K562 (cell line): ENCODE data around the gene PLCB1. TPM values are rescaled to one million over a fixed set of nuclear protein-coding genes. Genes with fewer than 3 reads are reported as not detected.

Experiments
- ATAC-seq: fragments of 200-7000 bp; cut with Tn5 transposase; 3 replicates; pipeline ENCODE4 v1.9.1; 2020; ENCODE audit warnings: moderate library complexity
- BruUV-seq: library from RNA; stranded (reverse); fragments of 400-500 nt; replicated peaks from 2 replicates; lab custom pipeline; 2021; lab: Mats Ljungman, UMichigan
- CTCF ChIA-PET: fragments of 300-600 bp; formaldehyde crosslinking; extraction: SDS; loops from one replicate; lab custom pipeline; 2021; ENCODE audit warnings: low intra/inter-chr PET ratio; lab: Yijun Ruan, JAX
- POLR2A ChIA-PET: fragments of 300-600, 350-650 bp; sonication (Branson Sonifier 250); formaldehyde crosslinking; extraction: SDS; loops from one replicate; lab custom pipeline; 2021; ENCODE audit warnings: antibody characterized with exemption, inconsistent platforms; lab: Yijun Ruan, JAX
- DNase-seq, 4 experiments: peaks; one replicate each; pipeline versions ENCODE4 v3.0.0 to v3.0.0-alpha.2; 2011 to 2018; ENCODE audit warnings: low spot score in 3 of 4, mixed read lengths in 3 of 4; ENCODE audit errors: extremely low read depth in 1 of 4
- FAIRE-seq: peaks from 2 replicates; lab custom pipeline; 2011; peaks lifted over from hg19 to GRCh38; lab: Jason Lieb, UNC
- H2AFZ ChIP-seq: 2 replicates; pipeline ENCODE4 v1.6.0; 2011; ENCODE audit warnings: low read depth, low read length, control low read depth, inconsistent platforms
- H3K27ac ChIP-seq: fragments of 200-600 bp; 3 replicates; pipeline ENCODE4 v1.8.0; 2011; ENCODE audit warnings: low read depth, mild to moderate bottlenecking, control low read depth, inconsistent platforms, low read length, moderate library complexity, mixed read lengths; ENCODE audit errors: extremely low read depth
- H3K27me3 ChIP-seq, 2 experiments: fragments of 300-600 bp in 1 of 2; 2 replicates in 1 of 2; 3 replicates in 1 of 2; pipeline versions ENCODE4 v1.6.0 to v1.8.0; 2011; ENCODE audit warnings: inconsistent platforms in 2 of 2, low read length in 2 of 2, mild to moderate bottlenecking in 1 of 2, mixed read lengths in 1 of 2, moderate library complexity in 1 of 2; ENCODE audit not compliant: control insufficient read depth in 2 of 2, insufficient read depth in 2 of 2
- H3K36me3 ChIP-seq: fragments of 300-600 bp; 3 replicates; pipeline ENCODE4 v1.8.0; 2011; ENCODE audit warnings: mild to moderate bottlenecking, low read length, inconsistent platforms; ENCODE audit not compliant: control insufficient read depth, insufficient read depth
- H3K4me1 ChIP-seq, 2 experiments: fragments of 200-600 bp in 1 of 2; replicated peaks in 1 of 2; 2 replicates in 1 of 2; 3 replicates in 1 of 2; pipeline versions ENCODE4 v1.5.1 to v1.8.0; 2011; ENCODE audit warnings: inconsistent platforms in 2 of 2, low read length in 2 of 2, mild to moderate bottlenecking in 1 of 2, mixed read lengths in 1 of 2, moderate library complexity in 1 of 2; ENCODE audit not compliant: control insufficient read depth in 2 of 2, insufficient read depth in 2 of 2
- H3K4me2 ChIP-seq: 2 replicates; pipeline ENCODE4 v1.6.1; 2011; ENCODE audit warnings: low read length, control low read depth, inconsistent platforms, mixed read lengths; ENCODE audit not compliant: insufficient read depth
- H3K4me3 ChIP-seq: fragments of 200-600 bp; sonication (generic), shearing (Covaris generic); 2 replicates; pipeline ENCODE4 v1.5.1; 2016; ENCODE audit warnings: control low read depth, inconsistent platforms
- H3K79me2 ChIP-seq: fragments of 200-600 bp; 3 replicates; pipeline ENCODE4 v1.8.0; 2011; ENCODE audit warnings: low read length, inconsistent platforms; ENCODE audit not compliant: control insufficient read depth, insufficient read depth
- H3K9ac ChIP-seq, 2 experiments: 2 replicates each; pipeline versions ENCODE4 v1.6.0 to v1.6.1; 2011; ENCODE audit warnings: low read depth in 2 of 2, low read length in 2 of 2, control low read depth in 1 of 2, inconsistent platforms in 1 of 2, mild to moderate bottlenecking in 1 of 2, mixed read lengths in 1 of 2; ENCODE audit not compliant: insufficient read depth in 1 of 2
- H3K9me1 ChIP-seq: one replicate; pipeline ENCODE4 v1.6.0; 2011; ENCODE audit warnings: inconsistent platforms, mild to moderate bottlenecking, low read length, moderate library complexity; ENCODE audit not compliant: control insufficient read depth, insufficient read depth
- H3K9me3 ChIP-seq: replicated peaks from 2 replicates; pipeline ENCODE4 v1.5.1; 2011; ENCODE audit warnings: low read depth, low read length, inconsistent platforms; ENCODE audit not compliant: control insufficient read depth, insufficient read depth
- H4K20me1 ChIP-seq: replicated peaks from 2 replicates; pipeline ENCODE4 v1.6.1; 2011; ENCODE audit warnings: low read length, inconsistent platforms, mixed read lengths; ENCODE audit not compliant: control insufficient read depth, insufficient read depth
- CC2D1A ChIP-seq: fragments of 450-650 bp; IDR thresholded peaks from 2 replicates; pipeline ENCODE4 v1.6.1; 2017; ENCODE audit warnings: mild to moderate bottlenecking
- CHD4 ChIP-seq: fragments of 200-600 bp; sonication (generic); IDR thresholded peaks from 3 replicates; pipeline ENCODE4 v1.6.1; 2012; ENCODE audit warnings: low read depth, mild to moderate bottlenecking, mixed read lengths, low read length, inconsistent platforms; ENCODE audit not compliant: insufficient read depth, insufficient replicate concordance, poor library complexity, severe bottlenecking
- CREB1 ChIP-seq, 2 experiments: sonication (generic) in 1 of 2; formaldehyde crosslinking in 1 of 2; IDR thresholded peaks; 2 replicates each; pipeline versions ENCODE4 v1.6.1 to v1.8.0; 2012 to 2022; ENCODE audit warnings: inconsistent platforms in 1 of 2, mild to moderate bottlenecking in 1 of 2, missing genetic modification reagents in 1 of 2, moderate library complexity in 1 of 2
- E2F1 ChIP-seq: sonication (generic); formaldehyde crosslinking; IDR thresholded peaks from 2 replicates; pipeline ENCODE4 v1.8.1; 2023; ENCODE audit warnings: mild to moderate bottlenecking, missing genetic modification reagents, moderate library complexity
- HNRNPUL1 ChIP-seq: fragments of 200-400 bp; formaldehyde crosslinking; IDR thresholded peaks from 2 replicates; pipeline ENCODE4 v1.6.1; 2017; ENCODE audit warnings: low read length
- KDM2B ChIP-seq: fragments of 250-450 bp; sonication (Bioruptor Pico); IDR thresholded peaks from 2 replicates; pipeline ENCODE4 v1.8.0; 2021; ENCODE audit warnings: mild to moderate bottlenecking, moderate library complexity
- SIN3B ChIP-seq: fragments of 450-650 bp; IDR thresholded peaks from 2 replicates; pipeline ENCODE4 v1.6.1; 2017; ENCODE audit warnings: low read depth, mild to moderate bottlenecking, moderate library complexity
- TCFL5 ChIP-seq: fragments of 250-450 bp; sonication (Bioruptor Pico); conservative IDR thresholded peaks from 2 replicates; pipeline ENCODE4 v1.6.1; 2021; ENCODE audit warnings: mild to moderate bottlenecking, moderate library complexity, matching md5 sums
- TFAM ChIP-seq: fragments of 250-450 bp; sonication (Bioruptor Pico); conservative IDR thresholded peaks from 2 replicates; pipeline ENCODE4 v1.5.0; 2021; ENCODE audit warnings: mild to moderate bottlenecking, moderate library complexity
- U2AF1 ChIP-seq: fragments of 200-400 bp; formaldehyde crosslinking; optimal IDR thresholded peaks from 2 replicates; pipeline ENCODE3; 2017; ENCODE audit warnings: mild to moderate bottlenecking, low read depth, low read length, moderate library complexity
- U2AF2 ChIP-seq: fragments of 200-400 bp; formaldehyde crosslinking; optimal IDR thresholded peaks from 2 replicates; pipeline ENCODE3; 2017; ENCODE audit warnings: low read depth, mild to moderate bottlenecking, low read length
- UBTF ChIP-seq, 2 experiments: IDR thresholded peaks; 2 replicates each; pipeline ENCODE4 v1.6.1; 2012; ENCODE audit warnings: improper control_type of control experiment in 2 of 2, low read depth in 2 of 2, low read length in 2 of 2, borderline replicate concordance in 1 of 2
- ZFP1 ChIP-seq: fragments of 450-650 bp; formaldehyde crosslinking; IDR thresholded peaks from 2 replicates; pipeline ENCODE4 v1.4.0; 2020; ENCODE audit warnings: mild to moderate bottlenecking, mixed read lengths
- ZNF384 ChIP-seq: IDR thresholded peaks from 2 replicates; pipeline ENCODE4 v1.6.1; 2012; ENCODE audit warnings: low read depth, low read length, improper control_type of control experiment
- WGBS: fragments of 100-300 bp; shearing (Covaris generic); methylation state at CpG from one replicate; pipeline ENCODE4 v1.1.6; 2016; ENCODE audit warnings: low coverage, mixed read lengths; ENCODE audit not compliant: insufficient coverage; ENCODE audit errors: missing lambda C conversion rate; 5-methylcytosine and 5-hydroxymethylcytosine counted together
- in situ Hi-C: fragments of 300-500 bp; cut with MboI; formaldehyde crosslinking; loops from 4 replicates; pipeline ENCODE4 v1.15.0; 2018; ENCODE audit warnings: inconsistent platforms, mixed read lengths
- intact Hi-C: fragments of 100-400 bp; cut with micrococcal nuclease; formaldehyde crosslinking; loops from 2 replicates; pipeline ENCODE4 v1.14.2; 2022
- polyA plus RNA-seq, 8 experiments: library from polyadenylated mRNA; depleted of rRNA in 4 of 8; stranded (reverse) in 5 of 8; unstranded in 3 of 8; fragments of >200 nt; fragmentation: Nextera tagmentation in 2 of 8; fragmentation: Illumina TruSeq in 1 of 8; extraction: Ambion mirVana in 2 of 8; extraction: Trizol in 1 of 8; gene quantifications; 2 replicates each; pipeline versions ENCODE4 v1.2.1 to v1.2.3, GENCODE V29; 2011 to 2014; ENCODE audit warnings: inconsistent platforms in 1 of 8, missing spikeins in 1 of 8
- total RNA-seq, 7 experiments: library from RNA; depleted of rRNA in 6 of 7; stranded (reverse); fragments of >200 nt in 6 of 7; fragmentation: Illumina TruSeq in 2 of 7; extraction: Trizol in 2 of 7; gene quantifications; 2 replicates each; pipeline versions ENCODE4 v1.2.1 to v1.2.3, GENCODE V29; 2011 to 2021; ENCODE audit warnings: low replicate concordance in 1 of 7

The PLCB1 gene
- total and polyA plus RNA-seq, 9 of the 15 experiments (the other 6 are each of a cell fraction or from before 2014, with no cell fraction given) = 0.34 to 3.1 (median 1.3) TPM

GRCh38 chr20:8498571-8498970 lies 366.5 kb downstream of the PLCB1 start:
- in situ Hi-C loops (no loop called here), intact Hi-C loops (no loop called here)
- no peaks in the 10 kb centered on the region for H4K20me1 ChIP-seq
- H2AFZ ChIP-seq = no peak overlapping the region
- ChIA-PET POLR2A (no interaction called here), CTCF (no interaction called here)
- H3K27me3 ChIP-seq = no peaks in the 10 kb centered on the region
- WGBS = 2% methylated on average over 8 of the region's 8 CpGs
- no peaks in the 10 kb centered on the region for H3K4me1 ChIP-seq
- no peak for TF ChIP-seq CREB1 (IDR thresholded peaks at IDR 0.05)
- no peak for TF ChIP-seq CREB1 (CRISPR knock-in tag; IDR thresholded peaks at IDR 0.05)
- no peak for TF ChIP-seq ZFP1 (CRISPR knock-in tag)
- no peak for TF ChIP-seq U2AF1
- TF ChIP-seq U2AF2 = no peak
- no peak for TF ChIP-seq TFAM
- no peak for TF ChIP-seq CC2D1A
- H3K9ac ChIP-seq = no peak overlapping the region
- no peaks in the 10 kb centered on the region for H3K79me2 ChIP-seq
- no peak for DNase-seq
- no peaks in the 10 kb centered on the region for H3K9me1 ChIP-seq
- H3K9me3 ChIP-seq = no peaks in the 10 kb centered on the region
- ATAC-seq = no peak
- no peak for FAIRE-seq
- H3K4me2 ChIP-seq = no peak overlapping the region
- BruUV-seq = no TSS peak
- no peak overlapping the region for H3K4me3 ChIP-seq
- H3K27ac ChIP-seq = no peak overlapping the region
- no peaks in the 10 kb centered on the region for H3K36me3 ChIP-seq

GRCh38 chr20:8504030-8504429 lies 372.0 kb downstream of the PLCB1 start:
- Histone ChIP-seq H3K79me2 (no peaks in the 10 kb centered on the region), H3K9ac (no peak overlapping the region), H3K4me1 (no peaks in the 10 kb centered on the region), H3K4me2 (no peak overlapping the region), H2AFZ (no peak overlapping the region), H3K9me3 (0 out of 2 replicates have a peak, but pooled peaks cover under 1% of the 10 kb centered on the region), H3K27me3 (no peaks in the 10 kb centered on the region), H3K36me3 (no peaks in the 10 kb centered on the region), H3K4me3 (no peak overlapping the region), H4K20me1 (no peaks in the 10 kb centered on the region), H3K9me1 (no peaks in the 10 kb centered on the region), H3K27ac (no peak overlapping the region)
- no TSS peak for BruUV-seq
- ATAC-seq = no peak
- 0% methylated on average over 2 of the region's 5 CpGs for WGBS
- CTCF ChIA-PET = no interaction called here
- no peak for FAIRE-seq
- intact Hi-C loops (no loop called here), in situ Hi-C loops (no loop called here)
- POLR2A ChIA-PET = no interaction called here
- DNase-seq = no peak
- TF ChIP-seq KDM2B (CRISPR knock-in tag) (no peak), UBTF (IDR thresholded peaks at IDR 0.05; ENCODE audit: borderline replicate concordance in 1 of 2, low read depth in 2 of 2, low read length in 2 of 2) (no peak), HNRNPUL1 (no peak), TCFL5 (CRISPR knock-in tag) (no peak), ZNF384 (no peak), E2F1 (CRISPR knock-in tag) (no peak), CHD4 (no peak), SIN3B (no peak)
